Activated effector memory CD4-positive, alpha-beta T cell treated with anti-CD3 and anti-CD28 coated beads, Interleukin-2, amount 50 U/mL, for 16 hours (primary cell): ENCODE results near the gene ZNF438.
"Not testable (repeated sequence)": the region's sequence is repeated elsewhere in the genome, so short reads cannot be mapped to it uniquely, and the experiment has no call there.

ENCODE experiments used
- DNase-seq: peaks from one replicate; pipeline ENCODE4 v3.0.0-alpha.2; 2020

The ZNF438 gene

GRCh38 chr10:30984563-30985328 lies 46.9 kb downstream of the ZNF438 start:
- no peak for DNase-seq

- not testable (repeated sequence) for DNase-seq
Observed at GRCh38 chr10:30983209-30983608, 48.5 kb downstream of the ZNF438 start.

- DNase-seq, result no peak
Observed at GRCh38 chr10:30980951-30981616, 50.6 kb downstream of the ZNF438 start.

GRCh38 chr10:30979956-30980355 lies 51.7 kb downstream of the ZNF438 start:
- DNase-seq, result no peak

- no peak for DNase-seq
Observed at GRCh38 chr10:30978843-30979242, 52.8 kb downstream of the ZNF438 start.

GRCh38 chr10:30977385-30977784 lies 54.3 kb downstream of the ZNF438 start:
- no peak for DNase-seq

- no peak for DNase-seq
Observed at GRCh38 chr10:30974773-30975415, 56.8 kb downstream of the ZNF438 start.

GRCh38 chr10:30974355-30974754 lies 57.3 kb downstream of the ZNF438 start:
- no peak for DNase-seq

GRCh38 chr10:30973737-30974136 lies 57.9 kb downstream of the ZNF438 start:
- no peak for DNase-seq

- no peak for DNase-seq
Observed at GRCh38 chr10:30970760-30971460, 60.8 kb downstream of the ZNF438 start.

- no peak for DNase-seq
Observed at GRCh38 chr10:30968711-30969110, 63.0 kb downstream of the ZNF438 start.

GRCh38 chr10:30967650-30968410 lies 63.8 kb downstream of the ZNF438 start:
- DNase-seq, result no peak

- DNase-seq, result no peak
Observed at GRCh38 chr10:30963992-30964930, 67.4 kb downstream of the ZNF438 start.

- no peak for DNase-seq
Observed at GRCh38 chr10:30962522-30962921, 69.1 kb downstream of the ZNF438 start.

GRCh38 chr10:30959836-30960210 lies 71.8 kb downstream of the ZNF438 start:
- DNase-seq, result no peak

- DNase-seq, result not testable (repeated sequence)
Observed at GRCh38 chr10:30949218-30949617, 82.4 kb downstream of the ZNF438 start.

GRCh38 chr10:30944005-30944404 lies 87.7 kb downstream of the ZNF438 start:
- no peak for DNase-seq

- DNase-seq, result no peak
Observed at GRCh38 chr10:30943451-30943850, 88.2 kb downstream of the ZNF438 start.

GRCh38 chr10:30940256-30940655 lies 91.4 kb downstream of the ZNF438 start:
- DNase-seq, result no peak

- no peak for DNase-seq
Observed at GRCh38 chr10:30939643-30940251, 91.9 kb downstream of the ZNF438 start.

- no peak for DNase-seq
Observed at GRCh38 chr10:30935078-30935477, 96.6 kb downstream of the ZNF438 start.
